Stomach smooth muscle (tissue), 2 donors: ENCODE data around the gene METTL14.

Source experiments
- H3K27ac ChIP-seq: one replicate; pipeline ENCODE4 v1.7.0; 2013; ENCODE audit warnings: mild to moderate bottlenecking, low read length, inconsistent platforms
- H3K27me3 ChIP-seq, 2 donors: one replicate each; pipeline ENCODE4 v1.7.0; 2013; ENCODE audit warnings: low read length in 2 of 2; ENCODE audit not compliant: insufficient read depth in 2 of 2, control insufficient read depth in 1 of 2
- H3K36me3 ChIP-seq, 2 donors: one replicate each; pipeline ENCODE4 v1.7.0; 2013; ENCODE audit warnings: low read length in 2 of 2; ENCODE audit not compliant: control insufficient read depth in 2 of 2, insufficient read depth in 2 of 2
- H3K4me1 ChIP-seq: one replicate; pipeline ENCODE4 v1.7.0; 2013; ENCODE audit warnings: low read length; ENCODE audit not compliant: control insufficient read depth, insufficient read depth
- H3K4me3 ChIP-seq, 2 donors: one replicate each; pipeline ENCODE4 v1.7.0; 2013; ENCODE audit warnings: low read length in 2 of 2
- H3K9ac ChIP-seq, 2 donors: one replicate each; pipeline ENCODE4 v1.7.0; 2013; ENCODE audit warnings: low read length in 2 of 2, mild to moderate bottlenecking in 1 of 2
- H3K9me3 ChIP-seq, 2 donors: one replicate each; pipeline ENCODE4 v1.7.0; 2013; ENCODE audit warnings: low read length in 2 of 2; ENCODE audit not compliant: control insufficient read depth in 2 of 2
- donor health status: healthy.
- donor health status: Pancreatic carcinoma.

The METTL14 gene

GRCh38 chr4:118749347-118749988, 64.3 kb downstream of the METTL14 start:
- Histone ChIP-seq H3K36me3 (peaks cover 2 to 6% of the 10 kb centered on the region in 2 donors), H3K4me3 (peak overlapping the region; percentile 41 to 52), H3K9ac (peak overlapping the region; percentile 59 to 66), H3K9me3 (no peaks in the 10 kb centered on the region), H3K4me1 (peaks cover 13% of the 10 kb centered on the region), H3K27ac (peak overlapping the region; percentile 80), H3K27me3 (no peaks in the 10 kb centered on the region)

- Histone ChIP-seq H3K9me3 (no peaks in the 10 kb centered on the region), H3K27ac (peak overlapping the region; percentile 56), H3K36me3 (peaks cover 2 to 6% of the 10 kb centered on the region in 2 donors), H3K9ac (no peak overlapping the region), H3K4me3 (no peak overlapping the region), H3K27me3 (no peaks in the 10 kb centered on the region), H3K4me1 (peaks cover 12% of the 10 kb centered on the region)
Measured at GRCh38 chr4:118751629-118752323, 66.6 kb downstream of the METTL14 start.

GRCh38 chr4:118752551-118752950, 67.4 kb downstream of the METTL14 start:
- Histone ChIP-seq H3K36me3 (peaks cover 2 to 6% of the 10 kb centered on the region in 2 donors), H3K4me3 (no peak overlapping the region), H3K9ac (no peak overlapping the region), H3K4me1 (peaks cover 17% of the 10 kb centered on the region), H3K27ac (no peak overlapping the region), H3K27me3 (no peaks in the 10 kb centered on the region), H3K9me3 (no peaks in the 10 kb centered on the region)

- H3K27me3 ChIP-seq = no peaks in the 10 kb centered on the region
- H3K9me3 ChIP-seq = no peaks in the 10 kb centered on the region
- H3K9ac ChIP-seq = no peak overlapping the region
- no peak overlapping the region for H3K27ac ChIP-seq
- H3K36me3 ChIP-seq = peaks cover 2 to 6% of the 10 kb centered on the region in 2 donors
- peaks cover 17% of the 10 kb centered on the region for H3K4me1 ChIP-seq
- no peak overlapping the region for H3K4me3 ChIP-seq
Measured at GRCh38 chr4:118753096-118753495, 67.9 kb downstream of the METTL14 start.

- peaks cover 2 to 6% of the 10 kb centered on the region in 2 donors for H3K36me3 ChIP-seq
- H3K9me3 ChIP-seq = no peaks in the 10 kb centered on the region
- H3K27me3 ChIP-seq = no peaks in the 10 kb centered on the region
- H3K27ac ChIP-seq = peak overlapping the region; percentile 0
- peaks cover 16% of the 10 kb centered on the region for H3K4me1 ChIP-seq
- no peak overlapping the region for H3K9ac ChIP-seq
- no peak overlapping the region for H3K4me3 ChIP-seq
Measured at GRCh38 chr4:118753685-118754084, 68.5 kb downstream of the METTL14 start.

GRCh38 chr4:118754890-118755289, 69.7 kb downstream of the METTL14 start:
- H3K36me3 ChIP-seq = peaks cover 2 to 6% of the 10 kb centered on the region in 2 donors
- H3K27ac ChIP-seq = peak overlapping the region; percentile 75
- no peak overlapping the region for H3K9ac ChIP-seq
- no peaks in the 10 kb centered on the region for H3K9me3 ChIP-seq
- no peak overlapping the region for H3K4me3 ChIP-seq
- no peaks in the 10 kb centered on the region for H3K27me3 ChIP-seq
- peaks cover 14% of the 10 kb centered on the region for H3K4me1 ChIP-seq

- Histone ChIP-seq H3K27ac (peak overlapping the region; percentile 75), H3K4me1 (peaks cover 14% of the 10 kb centered on the region), H3K4me3 (no peak overlapping the region), H3K9me3 (no peaks in the 10 kb centered on the region), H3K9ac (no peak overlapping the region), H3K36me3 (peaks cover 2 to 6% of the 10 kb centered on the region in 2 donors), H3K27me3 (no peaks in the 10 kb centered on the region)
Measured at GRCh38 chr4:118755438-118756226, 70.4 kb downstream of the METTL14 start.

GRCh38 chr4:118756429-118756828, 71.2 kb downstream of the METTL14 start:
- H3K9ac ChIP-seq = peak overlapping the region in 1 of 2 donors; percentile 8
- no peak overlapping the region for H3K4me3 ChIP-seq
- peaks cover under 1 to 5% of the 10 kb centered on the region in 2 donors for H3K36me3 ChIP-seq
- H3K27me3 ChIP-seq = no peaks in the 10 kb centered on the region
- H3K9me3 ChIP-seq = no peaks in the 10 kb centered on the region
- H3K27ac ChIP-seq = peak overlapping the region; percentile 75
- peaks cover 17% of the 10 kb centered on the region for H3K4me1 ChIP-seq

- Histone ChIP-seq H3K9ac (no peak overlapping the region), H3K36me3 (peaks cover 0 to 2% of the 10 kb centered on the region in 2 donors), H3K4me1 (peaks cover 17% of the 10 kb centered on the region), H3K27me3 (no peaks in the 10 kb centered on the region), H3K4me3 (no peak overlapping the region), H3K27ac (peak overlapping the region; percentile 75), H3K9me3 (no peaks in the 10 kb centered on the region)
Measured at GRCh38 chr4:118756958-118757357, 71.8 kb downstream of the METTL14 start.

GRCh38 chr4:118757761-118758251, 72.6 kb downstream of the METTL14 start:
- H3K4me3 ChIP-seq = no peak overlapping the region
- peak overlapping the region in 1 of 2 donors; percentile 4 for H3K9ac ChIP-seq
- H3K36me3 ChIP-seq = no peaks in the 10 kb centered on the region
- peaks cover 20% of the 10 kb centered on the region for H3K4me1 ChIP-seq
- H3K27ac ChIP-seq = peak overlapping the region; percentile 75
- H3K9me3 ChIP-seq = no peaks in the 10 kb centered on the region
- no peaks in the 10 kb centered on the region for H3K27me3 ChIP-seq
